NOMO-1 (cell line): Measurements from ENCODE around the gene IGSF3.
"Not testable (repeated sequence)": the region's sequence is repeated elsewhere in the genome, so short reads cannot be mapped to it uniquely, and the experiment has no call there.

Experiments used
- DNase-seq, 2 experiments: peaks; one replicate each; lab custom pipeline; 2025; ENCODE audit not compliant: unreplicated experiment in 2 of 2; lab: John Stamatoyannopoulos, UW

Gene IGSF3

GRCh38 chr1:116580446-116581322, 86.8 kb downstream of the IGSF3 start:
- no peak for DNase-seq

DNA sequence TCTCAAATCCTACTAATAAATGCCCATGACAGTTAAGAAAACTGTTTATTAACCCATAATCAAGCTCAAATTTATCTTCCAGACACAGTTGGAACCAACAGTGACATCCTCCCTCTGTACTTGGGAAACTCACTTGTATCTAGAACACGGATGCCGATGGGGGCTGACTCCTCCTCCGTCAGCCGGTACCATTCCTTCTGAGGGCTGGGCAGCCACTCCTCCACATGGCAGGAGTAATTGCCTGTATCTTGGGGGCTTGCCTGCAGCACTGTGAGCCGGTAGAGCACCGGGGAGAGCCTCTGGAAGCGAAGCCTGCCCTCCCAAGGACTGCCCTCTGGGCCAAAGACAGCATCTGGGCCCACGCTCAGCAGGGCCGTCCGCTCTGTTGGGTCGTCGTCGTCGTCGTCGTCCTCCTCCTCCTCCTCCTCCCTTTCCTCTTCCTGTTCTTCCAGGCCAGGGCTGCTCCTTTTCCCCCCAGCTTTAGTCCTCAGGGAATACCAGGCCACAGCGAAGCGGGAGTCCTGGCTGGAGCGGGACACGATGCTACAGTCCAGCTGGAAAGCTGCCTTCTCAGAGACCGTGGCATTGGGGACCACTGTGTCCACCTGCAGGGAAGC, 88.2 kb downstream of the IGSF3 start:
- no peak for DNase-seq

GRCh38 chr1:116578581-116578980, 89.0 kb downstream of the IGSF3 start:
- no peak for DNase-seq

DNA sequence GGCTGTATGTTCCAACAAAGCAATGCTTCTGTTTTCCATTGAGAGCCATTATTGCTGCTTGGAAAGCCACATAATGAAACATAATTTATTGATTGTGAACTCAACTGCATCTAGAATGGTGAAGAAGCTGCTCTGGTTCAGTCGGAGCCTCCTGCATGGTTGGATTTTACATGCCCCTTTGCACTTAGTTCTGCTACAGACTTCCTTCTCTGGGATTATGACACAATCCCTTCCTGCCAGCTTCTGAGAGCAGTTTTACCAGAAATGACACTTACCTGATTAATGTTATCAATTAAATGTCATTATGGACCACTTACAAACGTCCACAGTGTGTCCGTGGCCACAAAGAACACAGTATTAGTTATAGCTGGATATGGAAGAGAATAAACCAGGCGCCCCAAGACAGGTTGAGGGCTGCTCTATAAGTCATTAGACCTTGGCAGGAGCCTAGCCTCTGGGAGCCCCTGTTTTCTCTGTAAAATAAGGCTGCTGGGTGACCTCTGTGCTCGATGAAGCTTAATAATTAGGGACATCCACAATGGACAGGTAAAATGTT, 89.7 kb downstream of the IGSF3 start:
- peak in 1 of 2 experiments; percentile 46 for DNase-seq

DNA sequence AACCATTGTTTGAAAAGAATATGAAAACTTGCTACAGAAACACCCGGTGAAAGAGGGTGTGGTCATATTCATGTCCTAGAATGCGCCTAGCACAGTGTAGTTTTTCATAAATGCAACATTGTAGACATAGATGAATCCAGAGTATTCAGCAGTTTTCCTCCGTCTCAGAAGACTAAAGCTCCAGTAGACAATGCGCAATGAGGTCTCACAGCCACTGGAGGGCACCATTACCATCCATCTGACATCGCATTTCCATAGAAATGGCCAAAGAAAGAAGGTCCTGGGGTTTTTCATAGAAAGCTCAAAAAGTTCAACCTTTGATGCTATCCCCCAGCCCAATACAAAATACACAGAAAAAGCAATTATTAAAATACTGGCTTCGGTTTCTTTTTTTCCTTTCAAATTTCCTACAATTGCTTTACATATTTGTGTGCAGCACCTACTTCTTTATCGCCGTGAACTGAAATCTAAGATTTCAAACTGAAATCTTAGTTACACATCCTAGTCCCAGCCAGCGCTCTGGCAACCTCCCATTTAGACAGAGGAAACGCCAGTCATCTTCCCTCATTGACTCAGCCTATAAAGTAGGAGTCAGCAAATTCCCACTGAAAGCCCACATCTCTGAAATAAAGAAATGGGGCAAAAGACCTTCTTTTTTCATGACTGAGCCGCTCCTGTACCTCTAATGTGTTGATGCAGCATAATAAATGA, 92.8 kb downstream of the IGSF3 start:
- peak; percentile 34 to 74 for DNase-seq

DNA sequence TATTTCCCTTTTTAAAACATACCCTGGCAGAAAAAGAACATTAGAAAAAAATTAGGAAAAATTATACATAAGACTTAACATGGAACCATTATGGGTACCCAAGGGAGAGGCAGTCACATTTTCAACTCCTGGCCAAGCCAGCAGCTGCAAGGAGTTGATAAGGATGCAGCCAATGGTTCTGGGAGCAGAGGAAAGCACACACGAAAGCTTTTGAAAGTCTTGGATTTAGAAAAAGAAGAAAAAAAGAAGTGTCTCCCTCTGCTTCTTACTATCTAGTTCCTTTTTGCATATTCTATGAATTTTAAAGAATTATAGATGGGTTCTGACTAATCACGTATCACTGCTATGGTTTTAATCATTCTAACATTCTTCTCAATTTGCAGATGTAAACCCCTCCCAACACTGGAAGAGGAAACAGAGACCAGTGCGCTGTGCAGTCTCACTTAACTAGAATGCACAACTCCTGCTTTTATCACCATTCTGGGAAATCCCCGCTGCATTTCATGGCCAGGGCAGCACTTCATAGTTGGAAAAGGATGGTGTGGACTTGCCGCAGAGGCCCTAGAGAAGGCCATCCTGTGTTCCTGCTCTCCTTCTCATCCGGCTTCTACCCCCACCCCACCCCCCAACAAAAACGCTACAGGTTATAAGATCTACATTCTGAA, 94.0 kb downstream of the IGSF3 start:
- no peak for DNase-seq

DNA sequence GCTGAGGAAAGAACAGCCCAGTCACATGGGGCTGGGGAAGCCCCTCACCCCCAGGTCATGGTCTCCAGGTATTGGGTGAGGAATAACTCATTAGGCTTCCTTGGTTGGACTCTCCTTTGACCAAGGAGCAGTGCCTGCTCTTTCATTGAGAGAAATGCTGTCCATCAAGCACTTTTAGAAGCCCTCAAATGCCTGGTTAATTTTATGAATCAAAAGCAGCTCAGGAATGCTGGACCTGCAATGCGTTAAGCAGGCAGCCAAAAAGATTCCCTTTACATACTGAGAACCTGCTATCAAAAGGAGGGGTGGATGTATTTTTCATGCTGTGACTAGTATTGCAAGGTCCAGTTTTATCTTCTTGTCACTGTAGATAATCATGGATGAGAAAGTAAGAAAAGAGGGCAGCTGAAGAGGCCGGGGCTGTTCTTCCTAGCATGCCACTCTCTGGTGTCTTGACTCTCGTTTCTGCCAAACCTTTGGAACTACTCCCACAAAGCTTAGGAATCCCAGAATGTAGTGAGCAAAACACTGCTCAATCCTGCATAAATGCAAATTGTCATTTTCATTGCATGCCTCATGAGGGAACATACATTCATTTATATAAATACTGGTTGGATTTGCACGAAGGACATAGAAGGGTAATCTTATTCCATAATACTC, 94.6 kb downstream of the IGSF3 start:
- DNase-seq, result no peak

DNA sequence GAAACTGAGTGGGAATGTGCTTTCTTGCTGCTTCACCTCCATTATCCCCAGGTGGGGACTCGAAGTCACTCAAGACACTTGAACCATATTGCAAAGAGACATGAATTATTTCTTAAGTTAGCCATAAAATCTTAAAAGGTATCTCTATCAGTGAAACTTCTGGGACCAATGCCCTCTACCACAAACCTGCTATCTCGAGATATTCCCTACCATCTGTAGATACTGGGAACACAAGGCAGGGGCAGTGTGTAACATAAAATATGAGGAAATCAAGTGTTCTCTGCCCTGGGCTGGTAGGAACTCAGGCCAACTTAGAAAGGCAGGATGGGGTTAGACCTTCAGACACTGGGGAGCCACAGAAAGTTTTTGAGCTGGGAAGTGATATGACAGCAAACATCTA, 95.4 kb downstream of the IGSF3 start:
- no peak for DNase-seq

- DNase-seq, result peak in 1 of 2 experiments; percentile 55
Measured at GRCh38 chr1:116571215-116571919, 96.2 kb downstream of the IGSF3 start.

DNA sequence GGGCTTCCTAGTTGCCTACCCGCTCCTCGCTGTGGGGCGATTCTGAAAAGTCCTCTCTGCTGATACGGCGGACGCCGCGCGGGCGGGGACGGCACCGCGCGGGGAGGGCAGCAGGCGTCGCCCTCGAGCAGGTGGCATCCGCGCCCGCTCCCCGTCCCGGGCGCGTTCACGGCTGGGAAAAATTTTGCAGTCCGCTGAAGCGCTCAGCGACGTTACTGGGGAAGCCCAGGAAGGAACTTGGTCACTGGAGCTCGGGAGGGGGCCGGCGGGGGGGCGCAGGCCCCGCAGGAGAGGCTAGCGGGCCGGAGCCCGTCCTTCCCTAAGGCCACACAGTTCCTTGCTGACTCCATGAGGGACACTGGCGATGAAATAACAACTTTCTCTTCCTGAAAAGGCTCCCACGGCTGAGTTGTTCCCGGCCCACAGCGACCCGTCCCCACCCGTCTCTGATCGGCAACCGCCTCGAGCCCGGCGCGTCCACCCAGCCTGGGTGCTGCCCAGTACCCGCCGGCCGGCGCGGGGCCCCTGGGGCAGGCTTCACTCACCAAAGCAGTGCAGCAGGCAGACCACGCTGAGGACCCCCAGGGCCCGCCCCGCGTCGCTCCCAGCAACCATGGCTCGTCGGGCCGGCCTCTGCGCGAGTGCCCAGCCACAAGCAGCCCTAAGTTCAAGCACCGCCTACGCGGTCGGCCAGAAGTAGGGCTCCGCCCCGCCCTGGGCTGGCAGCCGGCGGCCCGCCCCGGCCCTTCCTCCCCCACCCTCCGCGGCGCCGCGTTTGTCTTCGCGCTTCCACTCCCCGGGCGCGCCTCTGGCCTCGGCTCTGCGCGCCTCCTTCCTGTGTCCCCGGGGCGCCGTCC, 96.9 kb downstream of the IGSF3 start, which contains the start of gene CD58:
Gene CD58, minus strand, starts transcription at position 669 of the 857 bp plus-strand sequence. Its CDS starts 54 bp downstream, at position 615.
- peak; percentile 88 to 95 for DNase-seq

DNA sequence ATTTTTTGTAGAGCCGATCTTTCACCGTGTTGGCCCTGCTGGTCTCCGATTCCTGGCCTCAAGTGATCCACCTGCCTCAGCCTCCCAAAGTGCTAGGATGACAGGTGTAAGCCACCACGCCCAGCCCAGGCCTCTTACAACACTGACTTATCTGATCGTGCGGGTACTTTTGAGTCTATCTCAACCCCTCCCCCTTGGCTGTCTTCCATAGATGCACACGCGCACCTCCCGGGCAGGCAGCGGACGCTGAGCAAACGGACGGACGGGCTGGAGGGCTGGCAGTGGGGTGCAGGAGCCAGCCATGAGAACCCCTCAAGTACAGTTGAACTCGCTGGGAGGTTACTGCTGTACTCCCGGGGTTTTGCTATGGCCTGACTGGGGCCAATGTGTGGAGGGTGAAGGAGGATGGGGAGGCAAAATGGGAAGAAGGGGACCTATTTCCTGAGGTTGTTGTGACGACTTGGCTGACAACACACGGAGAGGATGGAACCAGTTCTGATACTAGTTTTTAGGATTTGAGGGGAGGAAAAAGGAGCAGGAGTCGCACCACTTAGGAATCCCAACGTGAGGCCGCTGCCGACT, 97.7 kb downstream of the IGSF3 start:
- DNase-seq, result peak in 1 of 2 experiments; percentile 10

DNA sequence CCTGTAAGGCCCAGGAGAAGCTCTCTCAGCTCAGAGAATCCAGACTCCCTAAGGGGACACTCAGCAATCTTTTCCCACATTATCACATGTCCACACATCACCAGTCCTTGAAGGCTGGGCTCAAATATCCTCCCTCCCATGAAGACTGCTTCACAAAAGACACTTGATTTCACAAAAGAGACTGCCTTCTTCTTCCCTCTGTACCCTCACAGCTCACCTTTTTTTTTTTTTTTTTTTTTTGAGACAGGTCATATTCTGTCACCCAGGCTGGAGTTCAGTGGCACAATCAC, 98.2 kb downstream of the IGSF3 start:
- no peak for DNase-seq

GRCh38 chr1:116568662-116569380, 98.7 kb downstream of the IGSF3 start:
- no peak for DNase-seq

- DNase-seq, result no peak
Measured at GRCh38 chr1:116567790-116568661, 99.5 kb downstream of the IGSF3 start.

GRCh38 chr1:116565222-116565621, 102.3 kb downstream of the IGSF3 start:
- DNase-seq, result no peak

GRCh38 chr1:116564426-116564825, 103.1 kb downstream of the IGSF3 start:
- no peak for DNase-seq

GRCh38 chr1:116562465-116562864, 105.1 kb downstream of the IGSF3 start:
- not testable (repeated sequence) for DNase-seq
